ENCODE data around the gene LCP1.

The LCP1 gene

DNA sequence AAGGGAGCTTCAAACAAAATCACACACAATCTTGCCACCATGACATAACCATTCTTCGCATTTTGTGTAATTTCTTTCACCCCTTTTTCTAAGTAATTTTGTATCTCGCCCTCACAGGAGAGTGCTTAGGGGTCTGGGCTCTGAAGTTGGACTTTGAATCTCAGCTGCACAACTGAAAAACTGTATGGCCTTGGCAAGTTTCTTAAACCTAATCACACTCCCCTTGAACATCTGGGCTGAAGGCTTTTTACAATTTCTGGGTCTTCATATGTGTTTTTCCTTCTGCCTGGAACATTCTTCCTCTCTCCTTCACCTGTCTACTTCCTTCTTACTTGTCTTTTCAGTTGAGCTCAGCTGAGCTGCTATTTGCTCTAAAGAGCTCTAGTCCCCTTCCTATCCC, 52.9 kb downstream of the LCP1 start:
- CTCF ChIA-PET = interaction anchor here (0.8 to 2.0 kb wide), 6 partner anchors 10 to 57 kb away, joined by 3 to 8 read pairs (median 3); no protein-coding TSS in a partner anchor
- no peak for DNase-seq (ENCODE audit: extremely low spot score)
- POLR2A ChIA-PET = no interaction called here
- TF ChIP-seq, protein P1, sequence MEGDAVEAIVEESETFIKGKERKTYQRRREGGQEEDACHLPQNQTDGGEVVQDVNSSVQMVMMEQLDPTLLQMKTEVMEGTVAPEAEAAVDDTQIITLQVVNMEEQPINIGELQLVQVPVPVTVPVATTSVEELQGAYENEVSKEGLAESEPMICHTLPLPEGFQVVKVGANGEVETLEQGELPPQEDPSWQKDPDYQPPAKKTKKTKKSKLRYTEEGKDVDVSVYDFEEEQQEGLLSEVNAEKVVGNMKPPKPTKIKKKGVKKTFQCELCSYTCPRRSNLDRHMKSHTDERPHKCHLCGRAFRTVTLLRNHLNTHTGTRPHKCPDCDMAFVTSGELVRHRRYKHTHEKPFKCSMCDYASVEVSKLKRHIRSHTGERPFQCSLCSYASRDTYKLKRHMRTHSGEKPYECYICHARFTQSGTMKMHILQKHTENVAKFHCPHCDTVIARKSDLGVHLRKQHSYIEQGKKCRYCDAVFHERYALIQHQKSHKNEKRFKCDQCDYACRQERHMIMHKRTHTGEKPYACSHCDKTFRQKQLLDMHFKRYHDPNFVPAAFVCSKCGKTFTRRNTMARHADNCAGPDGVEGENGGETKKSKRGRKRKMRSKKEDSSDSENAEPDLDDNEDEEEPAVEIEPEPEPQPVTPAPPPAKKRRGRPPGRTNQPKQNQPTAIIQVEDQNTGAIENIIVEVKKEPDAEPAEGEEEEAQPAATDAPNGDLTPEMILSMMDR (IDR thresholded peaks at IDR 0.05; ENCODE audit: control extremely low read depth, extremely low read depth, low read depth, missing control alignments) = no peak

DNA sequence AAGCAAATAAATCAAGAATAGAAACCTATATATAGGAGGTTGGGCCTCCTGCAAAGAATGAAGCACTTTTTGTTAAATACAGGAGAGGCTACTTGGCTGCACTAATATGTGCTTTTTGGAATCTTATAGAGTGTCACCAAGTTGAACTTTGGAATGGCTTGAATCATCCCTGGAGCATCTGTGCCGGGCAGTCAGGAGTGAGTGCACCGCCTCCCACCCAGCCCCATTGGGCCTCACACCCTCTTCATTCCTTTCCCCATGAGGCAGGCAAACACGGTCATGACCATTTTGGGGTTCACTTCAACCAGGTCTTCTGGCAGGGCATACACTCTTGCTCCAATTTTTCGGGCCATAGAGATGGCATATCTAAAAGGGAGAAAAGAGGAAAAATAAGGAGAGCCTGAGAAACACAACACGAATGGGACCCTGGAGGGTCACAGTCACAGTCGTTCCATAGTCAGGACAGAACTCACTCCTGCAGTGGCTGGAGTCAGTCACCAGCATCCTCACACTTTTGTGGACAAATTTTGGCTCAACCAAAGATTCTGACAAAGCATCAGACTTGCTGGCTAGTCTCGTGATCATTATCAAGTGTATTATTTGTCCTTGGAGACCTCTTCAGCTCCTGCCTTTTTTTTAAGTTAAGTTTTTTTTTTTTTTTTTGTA, 54.5 kb downstream of the LCP1 start:
- DNase-seq (ENCODE audit: extremely low spot score) = no peak
- ChIA-PET CTCF (interaction anchor here (0.6 to 4.3 kb wide), 25 partner anchors 10 to 504 kb away, joined by 3 to 85 read pairs (median 6); partner anchors contain the start of genes CPB2 and ZC3H13), POLR2A (interaction anchor here (0.7 kb wide), 1 partner anchor 21 kb away, joined by 4 read pairs; no protein-coding TSS in a partner anchor)
- TF ChIP-seq, protein P1 (IDR thresholded peaks at IDR 0.05; ENCODE audit: control extremely low read depth, extremely low read depth, low read depth, missing control alignments) = no peak

DNA sequence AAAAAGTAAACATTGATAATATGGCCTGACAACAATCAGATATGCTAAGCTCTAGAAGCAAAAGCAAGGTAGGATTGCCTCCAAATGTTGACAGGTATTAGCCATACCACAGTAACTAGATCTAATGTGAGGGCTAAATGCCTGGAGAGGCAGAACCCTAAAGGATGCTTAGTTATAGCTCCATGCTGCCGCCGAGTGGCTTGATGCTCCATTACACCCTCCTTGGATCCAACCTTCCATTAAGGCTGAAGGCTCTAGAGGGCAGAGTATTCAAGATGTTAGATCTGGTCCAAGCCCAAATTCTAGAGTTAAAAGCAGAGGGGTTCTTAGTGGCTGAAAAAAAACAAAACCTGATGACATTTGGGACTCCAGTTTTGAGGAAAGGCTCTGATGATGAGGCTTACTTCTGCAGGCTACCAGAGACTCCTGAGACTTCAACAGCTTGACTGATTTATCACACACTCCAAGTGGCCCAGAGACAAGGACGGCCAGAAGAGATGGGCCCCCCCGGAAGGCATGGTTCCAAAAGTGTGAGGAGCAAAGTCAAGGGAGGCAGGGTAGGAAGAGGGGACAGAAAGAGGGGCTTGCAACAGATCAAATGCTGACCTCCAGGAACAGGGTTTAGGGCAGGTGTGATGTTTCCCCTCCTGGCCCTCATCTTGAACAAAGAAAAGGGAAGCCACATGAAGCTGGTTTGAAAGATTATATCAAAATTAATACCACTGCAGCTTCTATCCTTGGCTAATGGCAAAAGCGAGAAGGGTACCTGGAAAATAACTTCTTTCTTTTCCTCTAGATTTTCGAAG, 55.2 kb downstream of the LCP1 start:
- TF ChIP-seq, protein P1 (IDR thresholded peaks at IDR 0.05; ENCODE audit: control extremely low read depth, extremely low read depth, low read depth, missing control alignments) = peak; percentile 88
- peak; percentile 58 for DNase-seq (ENCODE audit: extremely low spot score)
- ChIA-PET POLR2A (interaction anchor here (0.6 kb wide), 1 partner anchor 9 kb away, joined by 3 read pairs; no protein-coding TSS in a partner anchor), CTCF (interaction anchor here (0.6 to 4.3 kb wide), 55 partner anchors 9 to 504 kb away, joined by 3 to 85 read pairs (median 4); partner anchors contain the start of genes CPB2 and ZC3H13)

DNA sequence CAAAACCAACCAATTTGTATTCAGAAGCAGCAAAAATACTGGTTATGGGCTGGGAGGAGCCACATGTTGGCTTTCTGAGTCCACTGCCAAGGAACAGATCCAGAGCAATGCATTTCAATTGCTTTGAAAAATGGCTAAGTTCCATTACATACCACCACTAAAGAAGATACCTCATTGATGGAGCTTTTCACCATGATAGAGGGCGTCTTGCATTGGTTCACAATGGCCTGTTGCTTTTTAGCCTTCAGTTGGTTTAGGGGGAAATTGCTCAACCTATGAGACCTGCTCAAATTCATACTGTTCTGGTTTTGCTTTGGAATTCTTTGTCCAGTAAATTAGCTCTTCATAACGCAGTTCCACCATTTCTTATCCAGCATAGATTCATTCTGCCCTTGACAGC, 55.9 kb downstream of the LCP1 start:
- ChIA-PET CTCF (interaction anchor here (0.8 to 4.3 kb wide), 53 partner anchors 8 to 503 kb away, joined by 3 to 85 read pairs (median 4); partner anchors contain the start of gene CPB2), POLR2A (interaction anchor here (0.6 kb wide), 1 partner anchor 10 kb away, joined by 3 read pairs; no protein-coding TSS in a partner anchor)
- TF ChIP-seq, protein P1 (IDR thresholded peaks at IDR 0.05; ENCODE audit: control extremely low read depth, extremely low read depth, low read depth, missing control alignments) = no peak
- no peak for DNase-seq (ENCODE audit: extremely low spot score)

DNA sequence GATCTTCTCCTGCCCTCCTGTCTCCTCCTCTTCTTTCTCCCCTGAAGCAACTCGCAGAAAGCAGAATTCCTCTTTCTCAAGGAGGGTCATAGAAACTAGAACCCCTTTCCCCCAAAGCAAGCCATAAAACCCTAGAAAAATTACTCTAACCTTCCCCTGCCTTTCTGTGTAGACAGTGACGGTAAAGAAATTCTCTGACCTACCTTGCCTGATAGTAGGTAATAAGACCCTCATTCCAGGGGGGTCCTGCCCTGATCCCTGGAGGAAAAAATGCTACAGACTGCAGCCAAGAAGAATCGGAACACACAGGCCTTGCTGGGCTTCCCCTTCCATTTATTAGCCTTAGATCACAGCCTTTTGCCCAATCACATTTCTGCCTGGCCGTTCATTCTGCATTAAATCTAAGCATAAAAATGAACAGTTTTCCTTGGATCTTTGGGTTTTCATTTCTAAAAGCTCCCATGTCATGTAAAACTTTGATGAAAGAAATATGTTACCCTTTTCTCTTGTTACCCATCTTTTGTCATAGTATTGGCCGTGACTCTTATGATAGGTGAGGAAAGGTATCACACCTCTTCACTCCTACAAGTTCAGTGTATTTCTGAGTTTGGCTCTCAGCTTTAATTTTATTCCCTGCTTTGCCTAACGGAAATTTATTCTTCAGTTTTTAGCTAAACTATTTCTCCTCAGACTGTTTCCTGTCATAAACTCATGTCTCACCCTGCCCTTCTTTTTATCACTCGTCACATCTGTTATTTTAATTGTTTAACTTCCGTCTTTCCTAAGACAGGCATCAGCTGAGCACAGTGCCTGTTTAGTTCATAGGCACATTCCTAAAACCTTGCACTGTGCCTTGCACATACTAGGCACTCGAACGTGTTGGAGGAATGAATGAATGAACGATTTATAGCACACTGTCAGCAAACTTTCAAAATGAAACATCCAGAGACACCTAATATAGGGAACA, 56.7 kb downstream of the LCP1 start:
- CTCF ChIA-PET = interaction anchor here (0.8 to 4.3 kb wide), 27 partner anchors 14 to 502 kb away, joined by 3 to 85 read pairs (median 4); partner anchors contain the start of gene CPB2
- DNase-seq (ENCODE audit: extremely low spot score) = no peak
- TF ChIP-seq, protein P1 (IDR thresholded peaks at IDR 0.05; ENCODE audit: control extremely low read depth, extremely low read depth, low read depth, missing control alignments) = no peak
- POLR2A ChIA-PET = no interaction called here
